ENCODE results near the gene GLIS1. TPM values are rescaled to one million over a fixed set of nuclear protein-coding genes. Genes with fewer than 3 reads are reported as not detected.
A peak's percentile ranks its signal among the peaks of the same experiment; 100 is the strongest.

Gene GLIS1
- total and polyA plus RNA-seq, 2 of the 8 experiments (the other 6 are each of a cell fraction or from before 2014, with no cell fraction given) = 0.15 to 0.22 TPM

GRCh38 chr1:53579221-53580008 is 159.5 kb downstream of the GLIS1 start:
- Histone ChIP-seq H3K23ac (ENCODE audit: insufficient read length) (no peak overlapping the region), H2BK12ac (ENCODE audit: low read depth, low read length) (no peak overlapping the region), H3K36me3 (ENCODE audit: control insufficient read depth in 2 of 4, insufficient read depth in 4 of 4, low read length in 3 of 4) (no peaks in the 10 kb centered on the region), H3K4me3 (ENCODE audit: extremely low read depth in 1 of 4, insufficient read depth in 2 of 4, low read depth in 3 of 4, low read length in 4 of 4) (no peak overlapping the region), H4K20me1 (replicated peaks in 1 of 2; ENCODE audit: control insufficient read depth in 1 of 2, insufficient read depth in 2 of 2, low read length in 2 of 2) (no peaks in the 10 kb centered on the region), H2AFZ (ENCODE audit: low read length) (no peak overlapping the region), H3K9ac (replicated peaks in 1 of 4; ENCODE audit: extremely low read depth in 1 of 4, low read depth in 3 of 4, low read length in 3 of 4) (no peak overlapping the region), H4K8ac (ENCODE audit: extremely low read depth, insufficient read depth, low read length) (peak overlapping the region; percentile 3; the same call in 1 of the 2 replicates), H3K4me1 (replicated peaks in 1 of 4; ENCODE audit: control insufficient read depth in 3 of 4, insufficient read depth in 4 of 4, low read length in 3 of 4) (peaks cover 0 to 10% (median 5%) of the 10 kb centered on the region in 4 experiments; a peak in 4 of 7 replicates), H3K79me1 (ENCODE audit: low read depth, low read length) (no peaks in the 10 kb centered on the region), H2BK120ac (replicated peaks; ENCODE audit: low read depth, low read length) (no peak overlapping the region), H3K4me2 (ENCODE audit: insufficient read depth in 1 of 2, low read depth in 2 of 2, low read length in 2 of 2) (no peak overlapping the region), H3K18ac (ENCODE audit: extremely low read depth, low read length) (no peak overlapping the region), H3K23me2 (ENCODE audit: low read depth, low read length) (no peaks in the 10 kb centered on the region), H3K79me2 (ENCODE audit: control insufficient read depth in 1 of 2, insufficient read depth in 2 of 2, low read length in 2 of 2) (no peaks in the 10 kb centered on the region), H4K91ac (replicated peaks; ENCODE audit: insufficient read length, low read length) (no peak overlapping the region), H2BK15ac (ENCODE audit: low read length) (no peak overlapping the region), H2BK5ac (ENCODE audit: low read depth, low read length) (no peak overlapping the region), H3K14ac (ENCODE audit: insufficient read length) (no peak overlapping the region), H2AK5ac (ENCODE audit: low read depth, low read length) (no peak overlapping the region), H3K56ac (replicated peaks; ENCODE audit: insufficient read length, low read depth, low read length) (no peak overlapping the region), H3K27me3 (replicated peaks in 1 of 4; ENCODE audit: control insufficient read depth in 3 of 4, extremely low read depth in 1 of 4, insufficient read depth in 3 of 4, low read length in 3 of 4) (no peaks in the 10 kb centered on the region), H4K5ac (ENCODE audit: insufficient read length, low read depth, low read length) (no peak overlapping the region), H3K4ac (replicated peaks; ENCODE audit: insufficient read length, low read depth, low read length) (no peak overlapping the region), H2BK20ac (ENCODE audit: low read length) (no peak overlapping the region), H3K9me3 (ENCODE audit: insufficient read depth in 2 of 2, low read depth in 1 of 2, low read length in 1 of 2) (no peaks in the 10 kb centered on the region), H3K27ac (ENCODE audit: low read depth, low read length) (no peak overlapping the region)
- DNase-seq (ENCODE audit: low read depth in 1 of 2, low spot score in 2 of 2) (no peak), FAIRE-seq (no peak)
- ChIA-PET POLR2A (ENCODE audit: partially characterized antibody) (no interaction called here), CTCF (ENCODE audit: partially characterized antibody) (interaction anchor here (0.6 to 13.2 kb wide), 8 partner anchors 9 to 1500 kb away, joined by 3 to 175 read pairs (median 3); no protein-coding TSS in a partner anchor)
- TF ChIP-seq PHF8 (conservative IDR thresholded peaks at IDR 0.05; ENCODE audit: low read depth, low read length) (no peak), FOSL1 (IDR thresholded peaks at IDR 0.05; ENCODE audit: insufficient read depth, low read depth, low read length) (no peak), SIRT6 (IDR thresholded peaks at IDR 0.05; ENCODE audit: low read length) (no peak), JUN (IDR thresholded peaks at IDR 0.05; ENCODE audit: low read depth, low read length) (no peak)
- 85% methylated on average over 16 of the region's 16 CpGs; no CpG with 5 or more reads in 1 of the 2 experiments for WGBS, 2 experiments (ENCODE audit: extremely low coverage in 1 of 2, insufficient coverage in 1 of 2, insufficient read length in 1 of 2, insufficient replicate concordance in 2 of 2, low coverage in 1 of 2, low lambda C conversion rate in 2 of 2, missing lambda C conversion rate in 1 of 2)

Measured in H1 (cell line).